ENCODE measurements around the gene PKDREJ.

PKDREJ gene

DNA sequence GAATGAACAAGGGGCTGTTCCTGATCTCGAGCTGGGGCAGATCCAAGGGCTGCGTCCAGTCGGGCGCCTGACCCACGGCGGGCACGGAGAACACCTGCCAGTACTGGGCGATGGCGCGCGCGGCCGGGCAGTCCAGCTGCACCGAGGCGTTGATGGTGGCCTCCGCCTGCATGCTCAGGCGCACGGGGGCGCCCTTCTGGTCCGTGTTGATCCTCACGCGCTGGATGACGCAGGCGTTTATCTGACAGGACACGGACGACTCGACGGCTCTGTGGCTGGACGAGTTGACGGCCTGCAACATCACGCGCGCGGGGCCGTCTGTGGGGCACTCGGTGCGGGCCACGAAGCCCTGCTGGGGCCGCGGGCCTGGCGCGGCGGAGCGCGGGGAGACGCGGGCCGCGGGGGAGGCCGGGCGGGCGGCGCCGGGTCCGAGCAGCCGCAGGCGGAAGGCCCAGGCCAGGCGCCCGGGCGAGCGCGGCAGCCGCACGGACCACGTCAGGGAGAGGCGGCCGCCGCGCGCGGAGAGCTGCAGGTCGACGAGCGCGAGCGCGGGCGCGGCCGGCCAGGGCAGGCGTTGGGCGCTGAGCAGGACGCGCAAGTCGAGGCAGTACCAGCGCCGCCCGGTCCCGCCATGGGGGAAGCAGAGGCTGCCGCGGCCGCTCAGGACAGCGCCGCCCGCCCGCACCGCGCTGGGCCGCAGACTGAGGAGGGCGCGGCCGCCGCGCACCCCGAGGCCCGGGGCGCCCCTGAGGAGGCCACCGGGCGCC, 511 bp downstream of the PKDREJ start:
- no peak for DNase-seq

DNA sequence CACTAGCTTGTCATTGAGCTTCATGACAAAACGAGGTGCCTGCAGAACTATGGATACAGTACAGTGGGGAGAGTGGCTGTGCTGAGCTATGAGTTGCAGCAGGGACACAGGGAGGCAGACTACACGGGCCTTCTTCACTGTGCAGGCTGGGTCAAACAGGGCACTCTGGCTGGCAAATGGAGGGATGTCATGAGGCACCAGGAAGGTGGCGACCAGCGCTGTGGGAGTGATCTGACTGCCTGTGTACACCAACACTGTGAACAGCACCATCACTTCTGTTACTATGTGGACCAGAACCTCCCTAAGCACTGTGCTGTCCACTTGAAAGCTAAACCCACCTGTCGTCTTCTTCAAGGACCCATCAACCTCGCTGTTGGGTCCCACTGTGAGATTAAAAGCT, 3.1 kb downstream of the PKDREJ start:
- DNase-seq: no peak

DNA sequence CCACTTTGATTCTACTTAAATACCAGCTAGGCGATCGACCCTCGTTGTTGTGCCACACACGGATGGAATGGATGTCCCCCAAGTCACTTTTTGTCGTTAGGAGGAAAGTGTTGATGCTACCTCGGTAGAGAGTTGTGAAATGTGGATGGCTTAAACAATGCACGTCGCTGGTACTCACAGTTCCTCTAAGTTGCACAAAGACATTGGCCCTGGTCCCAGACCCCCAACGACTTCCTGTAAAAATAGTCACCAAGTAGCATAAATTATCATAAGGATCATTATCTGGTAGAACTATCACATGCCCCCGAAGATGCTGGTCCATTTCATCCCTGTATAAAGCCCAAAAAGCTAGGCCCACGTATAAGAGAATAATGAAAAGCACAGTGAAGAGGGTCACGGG, 3.8 kb downstream of the PKDREJ start:
- DNase-seq: no peak

DNA sequence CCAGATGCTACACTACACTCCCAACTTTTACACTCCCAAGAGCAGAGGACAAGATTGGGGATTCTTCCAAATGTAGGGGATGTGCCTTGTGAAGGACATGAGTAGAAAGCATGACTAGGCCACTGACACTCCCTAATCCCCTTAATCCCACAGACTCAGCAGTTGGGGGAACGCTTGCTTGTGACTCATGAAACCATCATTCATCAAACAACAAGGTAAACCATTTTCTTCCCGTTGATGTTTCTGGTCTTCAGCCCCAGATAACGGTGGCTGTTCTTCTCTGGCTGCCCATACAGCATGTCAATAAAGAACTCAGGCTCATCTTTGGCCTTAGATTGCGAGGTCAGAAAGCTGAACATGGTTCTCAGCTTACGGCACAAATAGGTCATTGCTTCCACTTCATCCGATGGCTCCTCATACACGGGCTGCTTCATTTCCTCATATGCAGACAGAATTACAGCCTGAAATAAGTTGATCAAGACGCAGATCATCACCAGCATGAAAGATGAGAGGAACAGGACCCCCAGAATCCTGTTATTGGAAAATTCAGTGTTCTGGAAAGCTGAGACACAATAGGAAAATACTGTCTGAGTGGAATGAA, 6.7 kb downstream of the PKDREJ start:
- DNase-seq: no peak

DNA sequence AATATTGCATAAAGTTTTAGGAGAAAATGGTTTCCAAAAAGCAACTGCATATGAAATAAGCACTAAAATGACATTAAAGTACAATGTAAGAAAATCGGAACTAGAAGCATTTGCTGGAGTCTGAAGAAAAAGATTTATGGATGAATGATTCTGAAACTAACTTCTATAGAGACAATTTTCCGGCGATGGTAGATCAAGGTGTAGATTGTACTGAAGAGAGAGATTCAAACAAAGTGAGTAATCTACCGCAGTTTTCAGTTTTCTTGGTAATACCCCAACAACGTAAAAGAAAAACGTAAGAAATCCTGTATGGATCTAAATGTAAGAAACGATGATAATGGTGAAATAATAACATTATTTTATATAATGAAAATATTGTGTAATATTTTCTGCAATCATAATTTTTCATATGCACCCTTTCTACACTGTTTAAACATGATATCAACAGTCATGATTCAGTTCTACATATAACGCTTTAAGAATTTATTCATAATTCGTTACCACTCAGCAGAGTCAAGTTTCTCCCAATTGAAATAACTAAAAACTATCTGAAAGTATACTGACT, 11.2 kb downstream of the PKDREJ start:
- DNase-seq: no peak

DNA sequence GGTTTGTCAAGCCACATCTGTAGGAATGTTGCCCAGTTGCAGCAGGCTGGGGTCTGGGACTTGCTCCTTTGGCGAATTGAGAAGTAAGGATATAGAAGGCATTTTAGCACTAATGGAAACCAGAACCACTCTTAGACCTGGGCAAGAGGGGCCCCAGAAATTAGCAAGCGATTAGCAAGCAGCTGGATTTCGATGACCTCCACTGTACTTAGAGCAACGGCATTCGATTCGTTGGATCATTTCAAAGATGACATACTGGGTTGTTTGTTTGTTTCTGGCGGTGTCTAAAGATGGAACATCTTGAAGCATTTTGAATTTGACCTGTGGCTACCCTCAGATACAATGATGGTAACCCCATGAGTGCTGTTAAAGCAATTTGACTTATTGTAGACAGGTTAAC, 11.9 kb downstream of the PKDREJ start:
- no peak for DNase-seq

DNA sequence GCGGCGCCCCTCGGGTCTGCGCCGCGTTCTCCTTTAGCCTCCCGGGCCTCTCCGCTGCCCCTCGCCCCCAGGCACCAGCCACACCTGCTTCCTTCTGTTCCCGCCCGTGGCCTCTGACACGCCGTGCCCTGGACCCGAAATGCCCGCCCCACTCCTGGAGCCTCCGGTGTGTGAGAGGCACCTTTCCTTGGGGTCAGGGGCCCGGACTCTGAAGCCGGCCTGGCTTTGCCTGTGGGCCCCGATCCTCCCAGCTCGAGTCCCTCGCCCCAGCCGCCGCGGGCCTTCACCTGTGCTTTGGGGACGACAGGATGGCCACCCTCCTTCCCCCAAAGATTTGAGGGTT, 12.4 kb downstream of the PKDREJ start:
- DNase-seq: no peak

DNA sequence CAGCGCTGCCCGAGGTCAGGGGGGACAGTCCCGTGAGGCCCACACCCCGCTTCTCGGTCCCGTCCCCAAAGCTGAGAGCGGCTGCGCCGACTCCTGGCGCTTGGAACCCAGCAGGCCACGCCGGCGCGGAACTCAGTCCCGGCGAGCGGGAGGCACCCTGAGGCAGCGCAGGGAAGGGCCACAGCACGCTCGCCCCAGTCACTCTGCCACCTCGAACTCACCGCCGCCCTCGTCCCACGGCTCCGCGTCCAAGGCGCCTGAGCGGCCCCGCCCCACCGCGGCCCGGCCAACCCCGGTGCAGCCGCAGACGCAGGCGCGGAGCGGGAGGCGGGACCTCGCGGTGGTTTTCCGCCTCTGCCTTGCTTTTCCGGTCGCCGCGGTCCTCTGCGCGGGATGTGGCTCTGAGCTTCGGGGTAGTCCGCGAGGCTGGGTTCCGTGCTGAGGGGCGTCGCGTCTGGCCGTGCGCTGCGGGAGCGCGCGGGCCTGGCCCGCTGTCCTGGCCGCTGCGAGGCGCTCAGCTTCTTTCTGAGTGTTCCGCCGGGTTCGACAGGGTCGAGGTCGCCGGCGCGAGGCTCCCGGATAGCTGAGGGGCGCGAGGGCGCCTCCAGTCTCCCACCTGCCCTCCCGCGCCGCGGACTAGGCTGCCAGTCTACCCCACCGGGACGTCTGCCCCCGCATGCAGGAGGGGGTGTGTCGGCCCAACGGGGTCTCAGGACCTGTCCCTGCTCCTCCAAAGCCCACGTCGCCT, 12.9 kb downstream of the PKDREJ start, which contains the start of gene CDPF1:
TSS of gene CDPF1 (minus strand) at position 259 of the 748 bp plus-strand sequence. CDS start 2,009 bp downstream, outside the sequence.
- peak; percentile 78 for DNase-seq

DNA sequence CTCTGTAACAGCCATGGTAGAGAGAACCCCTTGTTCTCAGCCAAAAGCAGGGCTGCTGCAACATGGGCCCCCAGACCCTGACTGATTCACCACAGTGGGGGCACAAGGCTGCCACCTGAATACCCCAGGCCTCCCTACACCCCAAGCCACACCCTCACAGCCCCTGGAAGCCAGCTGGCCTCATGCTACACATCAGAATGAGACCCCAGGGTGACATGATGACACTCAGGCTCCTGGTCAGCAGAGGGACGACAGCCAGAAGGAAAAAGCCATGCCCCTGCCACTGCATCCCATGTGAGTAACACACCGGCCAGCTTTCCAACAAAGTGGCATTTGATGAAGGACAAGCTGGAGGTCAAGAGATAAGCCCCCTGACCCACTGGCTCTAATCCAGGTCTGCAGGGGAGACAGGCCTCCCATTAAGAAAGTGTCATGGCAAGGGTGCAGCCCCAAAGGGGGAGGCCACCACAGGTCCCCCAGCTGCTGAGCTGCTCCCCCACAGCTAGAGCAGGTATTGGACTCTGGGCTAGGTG, 15.6 kb downstream of the PKDREJ start:
- no peak for DNase-seq

DNA sequence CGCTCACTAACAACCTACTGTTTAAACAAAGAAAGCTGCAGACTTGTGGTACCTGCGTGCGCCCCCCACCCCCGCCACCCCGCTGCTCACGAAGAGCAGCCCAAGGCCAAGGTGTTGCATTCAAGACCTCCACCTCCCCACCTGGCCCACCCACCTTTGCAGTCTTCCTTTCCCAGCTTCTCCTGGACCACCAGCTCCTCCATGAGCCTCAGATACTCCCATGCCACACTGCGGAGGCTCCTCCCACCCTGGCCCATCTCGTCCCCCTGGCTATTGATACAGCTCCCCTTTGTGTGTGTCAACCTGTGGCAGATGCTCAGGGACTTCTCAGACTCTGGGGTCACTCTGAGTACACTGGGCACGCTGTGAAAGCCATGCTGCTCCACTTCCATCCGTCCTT, 17.0 kb downstream of the PKDREJ start:
- DNase-seq: no peak

DNA sequence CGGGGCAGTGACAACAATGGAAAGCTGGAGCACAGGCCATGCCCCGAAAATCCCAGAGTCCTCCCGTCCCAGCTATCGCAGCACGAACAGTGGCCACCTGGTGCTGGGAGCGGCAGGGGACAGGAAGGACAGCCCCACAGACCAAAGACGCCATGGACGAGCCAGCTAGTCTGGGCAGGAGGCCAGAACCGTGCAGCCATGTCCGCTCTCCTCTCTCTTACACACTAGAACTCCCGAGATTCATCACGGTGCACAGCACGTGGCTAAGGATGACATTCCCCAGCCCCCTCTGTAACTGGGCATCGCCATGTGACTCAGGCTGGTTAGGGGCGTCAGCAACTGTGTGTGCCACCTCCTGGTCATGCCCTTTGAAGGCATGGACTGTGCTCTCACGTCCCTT, 17.6 kb downstream of the PKDREJ start:
- peak; percentile 28 for DNase-seq

DNA sequence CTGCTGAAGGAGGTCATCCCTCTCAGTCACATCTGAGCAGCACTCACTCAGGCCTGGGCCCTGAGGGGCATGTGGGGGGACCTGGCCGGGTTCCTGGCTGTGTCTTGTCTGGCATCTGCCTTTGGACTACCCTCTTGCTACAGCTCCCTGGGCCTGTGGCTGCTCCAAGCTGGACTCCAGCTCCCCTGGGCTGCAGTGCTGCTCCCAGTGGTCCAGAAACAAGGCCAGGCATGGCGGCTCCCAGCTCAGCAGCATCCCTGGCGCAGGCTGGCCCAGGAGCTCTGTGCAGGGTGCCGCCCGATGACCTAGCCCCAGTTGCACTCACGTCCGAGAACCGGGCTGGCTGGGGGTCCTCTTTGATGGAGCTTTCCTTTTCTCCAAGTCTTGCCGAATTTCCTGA, 18.4 kb downstream of the PKDREJ start:
- DNase-seq: no peak

DNA sequence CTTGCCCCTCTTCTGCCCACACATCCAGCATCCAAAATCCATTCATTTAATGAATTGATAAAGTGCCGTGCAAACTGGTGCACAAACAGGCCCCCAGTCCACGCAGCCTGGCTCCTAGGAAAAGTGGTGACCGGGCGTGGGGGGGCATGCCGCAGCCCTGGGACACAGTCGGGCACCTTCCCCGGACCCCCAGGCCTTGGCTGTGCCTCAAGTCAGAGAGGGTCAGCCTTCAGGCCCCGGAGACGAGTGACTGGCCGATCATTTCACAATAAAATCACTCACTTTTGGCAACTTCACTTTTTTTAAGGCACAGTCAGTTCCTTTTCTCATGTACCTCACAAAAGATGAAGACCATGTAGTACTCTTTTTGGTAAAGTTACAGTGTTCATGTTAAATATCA, 21.1 kb downstream of the PKDREJ start:
- DNase-seq: no peak

DNA sequence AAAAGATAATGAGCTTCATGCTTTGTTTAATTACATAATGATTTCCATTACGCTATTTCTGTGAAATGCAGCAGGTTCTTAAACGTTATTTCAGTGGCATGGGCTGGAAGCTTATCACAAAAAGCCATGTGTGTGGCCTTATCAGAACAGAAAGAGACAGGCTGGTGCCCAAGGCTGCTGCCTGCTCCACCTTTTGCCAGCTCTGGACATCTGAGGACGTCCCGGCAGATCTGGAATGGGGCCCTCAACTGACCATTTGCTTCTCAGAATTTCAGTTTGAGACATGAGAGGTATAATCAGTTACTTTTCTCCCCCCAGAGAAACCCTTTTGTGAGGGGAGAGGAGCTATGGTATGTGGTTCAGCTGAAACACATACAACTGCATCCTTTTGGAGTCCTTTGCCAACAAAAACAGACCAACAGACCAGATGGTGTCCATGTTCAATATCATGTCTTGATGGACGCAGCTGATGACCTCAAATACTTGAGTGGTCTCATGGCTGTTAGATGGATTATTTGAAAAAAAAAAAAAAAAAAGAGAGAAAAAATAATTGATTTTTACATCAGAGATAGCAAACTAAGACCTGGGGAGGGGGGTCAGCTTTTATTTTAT, 21.6 kb downstream of the PKDREJ start:
- no peak for DNase-seq

DNA sequence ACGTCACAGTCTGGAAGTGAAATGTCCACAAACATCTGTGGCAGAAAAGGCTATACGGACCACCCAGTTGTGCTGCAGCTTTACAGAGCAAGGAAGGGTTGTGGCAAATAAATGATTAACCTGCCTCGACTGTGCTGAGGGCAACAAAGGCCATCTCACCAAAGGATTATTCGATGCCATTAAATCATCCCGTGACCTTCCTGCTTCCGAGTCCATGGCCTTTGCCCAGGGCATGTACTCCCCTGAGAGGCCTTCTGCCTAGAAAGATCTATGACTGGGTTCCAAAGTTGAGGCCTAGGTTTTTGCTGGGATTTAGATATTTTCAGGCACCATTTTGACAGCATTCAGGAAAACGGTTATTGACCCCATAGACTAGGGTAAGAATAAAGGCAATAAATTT, 22.2 kb downstream of the PKDREJ start:
- no peak for DNase-seq

DNA sequence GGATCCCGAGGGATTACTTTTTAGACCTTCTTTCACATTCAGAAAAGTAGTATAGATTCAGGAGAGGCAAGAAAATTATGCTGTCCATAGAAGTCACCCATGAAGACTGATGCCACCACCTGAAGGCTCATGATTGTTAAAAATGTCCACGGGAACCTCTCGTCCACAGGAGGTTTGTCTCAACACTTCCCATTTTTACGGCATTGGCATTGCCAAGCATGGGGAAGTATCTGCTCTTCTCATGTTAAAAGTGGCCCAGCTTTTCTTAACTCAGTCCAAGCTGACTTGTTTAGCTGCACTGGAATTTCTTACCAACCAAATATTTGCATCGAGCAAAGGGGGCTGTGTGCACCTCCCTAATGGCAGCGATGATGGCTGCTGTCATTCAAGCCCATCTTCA, 22.6 kb downstream of the PKDREJ start:
- no peak for DNase-seq

DNA sequence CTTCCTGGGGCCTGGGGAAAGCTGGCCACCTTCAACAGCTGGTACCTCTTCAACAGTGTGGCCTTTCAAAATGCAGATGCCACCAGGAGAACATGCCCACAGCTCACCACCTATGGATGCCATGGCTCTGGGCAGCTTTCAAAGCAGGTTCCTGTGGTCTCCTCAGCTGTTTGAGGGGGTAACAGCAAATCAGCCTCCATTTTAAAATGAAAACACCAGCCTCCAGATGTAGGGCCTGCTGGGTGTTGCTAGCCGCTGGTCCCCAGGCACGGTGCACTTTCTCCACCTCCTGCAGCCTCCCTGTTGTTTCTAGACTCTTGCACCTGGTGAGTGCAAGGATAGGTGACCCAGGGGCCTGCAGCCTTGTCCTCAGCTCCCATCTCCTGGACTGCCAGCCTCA, 23.1 kb downstream of the PKDREJ start:
- no peak for DNase-seq

DNA sequence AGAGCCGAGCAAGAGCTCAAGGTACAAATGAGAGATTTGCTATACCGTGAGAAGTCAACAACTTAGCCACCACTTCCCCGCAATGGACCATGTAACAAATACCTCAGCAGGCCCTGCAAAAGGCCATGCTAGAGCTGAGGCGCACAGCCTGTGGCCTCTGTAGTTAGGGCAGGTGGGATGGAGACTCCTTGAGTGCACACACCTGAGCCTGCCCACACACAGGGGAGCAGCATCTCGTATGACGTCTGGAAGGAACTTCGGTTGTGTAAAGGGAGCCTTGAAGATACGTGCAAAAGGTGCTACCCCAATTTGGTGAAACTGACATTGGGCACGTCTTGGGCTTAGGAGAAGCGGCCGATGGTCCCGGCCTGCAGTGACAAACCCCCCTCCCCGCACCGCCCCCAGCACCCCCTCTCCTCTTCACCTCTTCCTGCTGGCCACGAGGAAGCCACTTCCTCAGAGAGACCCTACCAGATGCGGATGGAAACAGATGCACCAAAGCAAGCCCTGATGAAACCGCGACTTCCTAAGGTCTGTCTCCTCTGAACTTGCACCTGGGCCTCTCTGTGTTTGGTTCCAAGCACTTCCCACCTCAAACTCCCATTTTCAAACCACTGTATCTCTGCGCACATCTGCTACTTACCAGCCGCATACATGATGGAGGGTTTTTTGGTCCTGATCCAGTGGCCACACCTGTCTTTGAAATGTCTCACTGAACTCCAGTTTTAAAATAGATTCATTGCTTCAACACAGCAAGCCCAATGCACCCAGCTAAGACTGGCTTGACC, 23.7 kb downstream of the PKDREJ start:
- DNase-seq: no peak

DNA sequence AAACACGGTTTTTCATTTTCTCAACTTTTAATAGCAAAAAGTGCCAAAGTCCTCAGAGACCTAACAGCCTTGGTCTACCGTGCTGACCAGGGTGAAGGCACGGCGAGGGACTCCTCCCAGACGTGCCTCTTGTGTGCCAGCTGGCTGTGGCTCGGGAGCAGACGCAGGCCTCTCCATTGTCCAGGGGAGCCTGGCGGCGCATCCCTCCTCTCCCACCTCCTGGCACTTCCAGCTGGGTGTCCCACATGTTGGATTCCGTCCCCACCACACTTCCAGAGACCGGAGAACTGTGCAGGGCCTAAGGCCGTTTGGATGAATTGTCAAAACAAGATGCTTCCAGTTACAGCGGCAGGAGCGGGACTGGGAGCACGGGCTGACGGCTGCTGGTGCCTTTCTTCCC, 24.6 kb downstream of the PKDREJ start:
- no peak for DNase-seq

DNA sequence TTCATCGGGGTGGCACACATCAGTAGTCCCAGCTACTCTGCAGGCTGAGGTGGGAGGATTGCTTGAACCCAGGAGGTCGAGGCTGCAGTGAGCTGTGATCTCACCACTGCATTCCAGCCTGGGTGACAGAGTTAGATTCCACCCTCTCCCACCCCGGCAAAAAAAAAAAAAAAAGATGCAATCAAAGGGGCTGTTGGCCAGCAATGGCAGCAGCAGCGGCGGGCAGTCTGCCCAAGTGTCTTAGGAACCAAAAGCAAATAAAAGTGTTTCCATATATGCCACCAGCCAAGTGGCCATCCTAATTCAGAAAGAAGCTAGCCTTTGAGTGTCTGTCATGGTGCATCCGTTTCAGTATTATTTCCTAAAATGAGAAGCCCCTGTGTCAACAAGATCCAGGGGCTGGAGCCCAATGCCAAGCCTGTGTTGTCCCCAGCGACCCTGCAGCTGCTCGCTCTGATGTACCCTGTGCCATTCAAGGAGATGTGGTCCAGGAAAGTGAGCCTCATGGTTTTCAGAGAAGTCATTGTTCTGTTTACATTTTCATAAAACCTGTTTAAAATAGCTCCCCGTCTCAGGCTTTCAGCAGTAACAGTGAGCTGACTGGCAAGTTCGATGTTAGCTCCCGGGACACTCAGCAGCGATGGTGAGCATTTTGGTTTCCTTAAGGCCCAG, 25.6 kb downstream of the PKDREJ start:
- no peak for DNase-seq

DNA sequence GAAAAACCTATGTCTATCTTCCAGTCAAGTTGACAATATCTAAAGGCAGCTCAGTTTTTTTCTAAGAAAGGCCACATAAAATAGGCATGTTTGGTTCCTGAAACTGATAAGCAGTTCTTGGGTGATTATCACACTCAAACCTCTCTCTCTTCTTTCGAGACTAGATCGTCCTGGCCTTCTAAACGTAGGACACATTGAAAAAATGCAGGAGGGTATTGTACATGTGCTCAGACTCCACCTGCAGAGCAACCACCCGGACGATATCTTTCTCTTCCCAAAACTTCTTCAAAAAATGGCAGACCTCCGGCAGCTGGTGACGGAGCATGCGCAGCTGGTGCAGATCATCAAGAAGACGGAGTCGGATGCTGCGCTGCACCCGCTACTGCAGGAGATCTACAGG, 28.2 kb downstream of the PKDREJ start:
- DNase-seq: no peak

DNA sequence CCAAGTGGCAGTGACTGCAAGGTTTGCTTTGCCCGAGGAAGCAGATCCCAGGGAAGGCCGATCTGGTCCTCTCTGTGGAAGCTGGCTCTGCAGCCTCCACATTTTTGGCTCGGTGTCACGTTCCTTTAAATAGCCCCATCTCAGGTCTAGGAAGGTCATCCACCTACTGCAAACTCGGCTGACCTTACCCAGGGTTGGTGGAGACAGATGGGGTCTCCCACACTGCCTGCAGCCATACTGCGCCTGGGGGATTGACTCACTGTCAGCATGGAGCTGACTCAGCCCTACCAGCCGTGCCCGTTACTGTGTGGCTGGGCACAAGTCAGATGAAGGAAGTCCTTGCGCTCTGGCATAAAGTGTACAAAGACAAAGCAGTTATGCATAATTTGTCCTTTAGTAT, 29.9 kb downstream of the PKDREJ start:
- DNase-seq: no peak

Data from NCI-H1105 treated with DMSO at 0.1 percent for 48 hours (cell line).